ENCODE data around the gene GPR31. TPM values are rescaled to one million over a fixed set of nuclear protein-coding genes. Genes with fewer than 3 reads are reported as not detected.

The GPR31 gene
- total RNA-seq, 1 experiment from 2014 or later = not detected

- Histone ChIP-seq H3K79me2 (ENCODE audit: low read length) (no peaks in the 10 kb centered on the region), H3K9ac (ENCODE audit: low read length) (no peak overlapping the region), H3K9me2 (replicated peaks; ENCODE audit: low read length) (no peaks in the 10 kb centered on the region), H3K4me1 (ENCODE audit: insufficient read depth, low read length) (no peaks in the 10 kb centered on the region), H3K27ac (ENCODE audit: low read length) (no peak overlapping the region), H3F3A (ENCODE audit: low read length, unreplicated experiment) (no peaks in the 10 kb centered on the region), H3K4me2 (ENCODE audit: low read length) (no peak overlapping the region), H3K27me3 (ENCODE audit: low read length) (peaks cover 52% of the 10 kb centered on the region), H2AFZ (ENCODE audit: low read length) (no peak overlapping the region), H3K9me3 (ENCODE audit: low read length) (no peaks in the 10 kb centered on the region), H4K20me1 (ENCODE audit: low read length) (no peaks in the 10 kb centered on the region), H3K36me3 (ENCODE audit: low read depth, low read length) (no peaks in the 10 kb centered on the region), H3K4me3 (ENCODE audit: low read length) (no peak overlapping the region)
- ChIA-PET CTCF (no interaction called here), POLR2A (ENCODE audit: unreplicated experiment) (interaction anchor here (0.6 kb wide), 1 partner anchor 362 kb away, joined by 4 read pairs; no protein-coding TSS in a partner anchor)
- BruUV-seq (replicated peaks) = no TSS peak
- TF ChIP-seq EZH2 (IDR thresholded peaks at IDR 0.05; ENCODE audit: low read length, unreplicated experiment) = no peak
- TF ChIP-seq, protein P1, sequence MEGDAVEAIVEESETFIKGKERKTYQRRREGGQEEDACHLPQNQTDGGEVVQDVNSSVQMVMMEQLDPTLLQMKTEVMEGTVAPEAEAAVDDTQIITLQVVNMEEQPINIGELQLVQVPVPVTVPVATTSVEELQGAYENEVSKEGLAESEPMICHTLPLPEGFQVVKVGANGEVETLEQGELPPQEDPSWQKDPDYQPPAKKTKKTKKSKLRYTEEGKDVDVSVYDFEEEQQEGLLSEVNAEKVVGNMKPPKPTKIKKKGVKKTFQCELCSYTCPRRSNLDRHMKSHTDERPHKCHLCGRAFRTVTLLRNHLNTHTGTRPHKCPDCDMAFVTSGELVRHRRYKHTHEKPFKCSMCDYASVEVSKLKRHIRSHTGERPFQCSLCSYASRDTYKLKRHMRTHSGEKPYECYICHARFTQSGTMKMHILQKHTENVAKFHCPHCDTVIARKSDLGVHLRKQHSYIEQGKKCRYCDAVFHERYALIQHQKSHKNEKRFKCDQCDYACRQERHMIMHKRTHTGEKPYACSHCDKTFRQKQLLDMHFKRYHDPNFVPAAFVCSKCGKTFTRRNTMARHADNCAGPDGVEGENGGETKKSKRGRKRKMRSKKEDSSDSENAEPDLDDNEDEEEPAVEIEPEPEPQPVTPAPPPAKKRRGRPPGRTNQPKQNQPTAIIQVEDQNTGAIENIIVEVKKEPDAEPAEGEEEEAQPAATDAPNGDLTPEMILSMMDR (conservative IDR thresholded peaks at IDR 0.05; ENCODE audit: low read depth, low read length) = no peak
- TF ChIP-seq EZH2phosphoT487 (IDR thresholded peaks at IDR 0.05; ENCODE audit: borderline replicate concordance, low read length) = no peak
- no peak for ATAC-seq
- DNase-seq = no peak
- intact Hi-C loops (cut with micrococcal nuclease) = no loop called here
These were observed 20.7 kb downstream of the GPR31 start for GRCh38 chr6:167137081-167137480.

DNA sequence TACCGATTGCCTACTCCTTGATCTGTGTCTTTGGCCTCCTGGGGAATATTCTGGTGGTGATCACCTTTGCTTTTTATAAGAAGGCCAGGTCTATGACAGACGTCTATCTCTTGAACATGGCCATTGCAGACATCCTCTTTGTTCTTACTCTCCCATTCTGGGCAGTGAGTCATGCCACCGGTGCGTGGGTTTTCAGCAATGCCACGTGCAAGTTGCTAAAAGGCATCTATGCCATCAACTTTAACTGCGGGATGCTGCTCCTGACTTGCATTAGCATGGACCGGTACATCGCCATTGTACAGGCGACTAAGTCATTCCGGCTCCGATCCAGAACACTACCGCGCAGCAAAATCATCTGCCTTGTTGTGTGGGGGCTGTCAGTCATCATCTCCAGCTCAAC, 21.4 kb downstream of the GPR31 start:
- no TSS peak for BruUV-seq (replicated peaks)
- no peaks in the 10 kb centered on the region for H3K36me3 ChIP-seq (ENCODE audit: low read depth, low read length)
- H2AFZ ChIP-seq (ENCODE audit: low read length) = no peak overlapping the region
- TF ChIP-seq EZH2 (IDR thresholded peaks at IDR 0.05; ENCODE audit: low read length, unreplicated experiment) = no peak
- TF ChIP-seq, protein P1 (conservative IDR thresholded peaks at IDR 0.05; ENCODE audit: low read depth, low read length) = no peak
- H3K9me2 ChIP-seq (replicated peaks; ENCODE audit: low read length) = no peaks in the 10 kb centered on the region
- H3F3A ChIP-seq (ENCODE audit: low read length, unreplicated experiment) = no peaks in the 10 kb centered on the region
- POLR2A ChIA-PET (ENCODE audit: unreplicated experiment) = no interaction called here
- H3K9me3 ChIP-seq (ENCODE audit: low read length) = no peaks in the 10 kb centered on the region
- no peaks in the 10 kb centered on the region for H4K20me1 ChIP-seq (ENCODE audit: low read length)
- intact Hi-C loops (cut with micrococcal nuclease) = no loop called here
- H3K27ac ChIP-seq (ENCODE audit: low read length) = no peak overlapping the region
- CTCF ChIA-PET = no interaction called here
- no peak for DNase-seq
- no peak overlapping the region for H3K4me3 ChIP-seq (ENCODE audit: low read length)
- H3K4me2 ChIP-seq (ENCODE audit: low read length) = no peak overlapping the region
- no peaks in the 10 kb centered on the region for H3K79me2 ChIP-seq (ENCODE audit: low read length)
- H3K27me3 ChIP-seq (ENCODE audit: low read length) = peaks cover 52% of the 10 kb centered on the region
- H3K4me1 ChIP-seq (ENCODE audit: insufficient read depth, low read length) = no peaks in the 10 kb centered on the region
- no peak overlapping the region for H3K9ac ChIP-seq (ENCODE audit: low read length)
- no peak for ATAC-seq

GRCh38 chr6:167134448-167135328, 23.1 kb downstream of the GPR31 start:
- ATAC-seq (no peak), DNase-seq (no peak)
- BruUV-seq (replicated peaks) = no TSS peak
- Histone ChIP-seq H3K9ac (ENCODE audit: low read length) (no peak overlapping the region), H3K36me3 (ENCODE audit: low read depth, low read length) (no peaks in the 10 kb centered on the region), H3K9me2 (replicated peaks; ENCODE audit: low read length) (no peaks in the 10 kb centered on the region), H3K9me3 (ENCODE audit: low read length) (no peaks in the 10 kb centered on the region), H4K20me1 (ENCODE audit: low read length) (no peaks in the 10 kb centered on the region), H3K27ac (ENCODE audit: low read length) (no peak overlapping the region), H3K4me3 (ENCODE audit: low read length) (no peak overlapping the region), H3K4me1 (ENCODE audit: insufficient read depth, low read length) (no peaks in the 10 kb centered on the region), H2AFZ (ENCODE audit: low read length) (no peak overlapping the region), H3F3A (ENCODE audit: low read length, unreplicated experiment) (no peaks in the 10 kb centered on the region), H3K27me3 (ENCODE audit: low read length) (peaks cover 42% of the 10 kb centered on the region), H3K79me2 (ENCODE audit: low read length) (no peaks in the 10 kb centered on the region), H3K4me2 (ENCODE audit: low read length) (no peak overlapping the region)
- TF ChIP-seq EZH2 (IDR thresholded peaks at IDR 0.05; ENCODE audit: low read length, unreplicated experiment) (no peak), EZH2phosphoT487 (IDR thresholded peaks at IDR 0.05; ENCODE audit: borderline replicate concordance, low read length) (no peak)
- TF ChIP-seq, protein P1 (conservative IDR thresholded peaks at IDR 0.05; ENCODE audit: low read depth, low read length) = no peak
- ChIA-PET POLR2A (ENCODE audit: unreplicated experiment) (no interaction called here), CTCF (no interaction called here)
- intact Hi-C loops (cut with micrococcal nuclease) = no loop called here
